Measurements from ENCODE around the gene IFITM5.
"Not testable (repeated sequence)": the region's sequence is repeated elsewhere in the genome, so short reads cannot be mapped to it uniquely, and the experiment has no call there.

DNA sequence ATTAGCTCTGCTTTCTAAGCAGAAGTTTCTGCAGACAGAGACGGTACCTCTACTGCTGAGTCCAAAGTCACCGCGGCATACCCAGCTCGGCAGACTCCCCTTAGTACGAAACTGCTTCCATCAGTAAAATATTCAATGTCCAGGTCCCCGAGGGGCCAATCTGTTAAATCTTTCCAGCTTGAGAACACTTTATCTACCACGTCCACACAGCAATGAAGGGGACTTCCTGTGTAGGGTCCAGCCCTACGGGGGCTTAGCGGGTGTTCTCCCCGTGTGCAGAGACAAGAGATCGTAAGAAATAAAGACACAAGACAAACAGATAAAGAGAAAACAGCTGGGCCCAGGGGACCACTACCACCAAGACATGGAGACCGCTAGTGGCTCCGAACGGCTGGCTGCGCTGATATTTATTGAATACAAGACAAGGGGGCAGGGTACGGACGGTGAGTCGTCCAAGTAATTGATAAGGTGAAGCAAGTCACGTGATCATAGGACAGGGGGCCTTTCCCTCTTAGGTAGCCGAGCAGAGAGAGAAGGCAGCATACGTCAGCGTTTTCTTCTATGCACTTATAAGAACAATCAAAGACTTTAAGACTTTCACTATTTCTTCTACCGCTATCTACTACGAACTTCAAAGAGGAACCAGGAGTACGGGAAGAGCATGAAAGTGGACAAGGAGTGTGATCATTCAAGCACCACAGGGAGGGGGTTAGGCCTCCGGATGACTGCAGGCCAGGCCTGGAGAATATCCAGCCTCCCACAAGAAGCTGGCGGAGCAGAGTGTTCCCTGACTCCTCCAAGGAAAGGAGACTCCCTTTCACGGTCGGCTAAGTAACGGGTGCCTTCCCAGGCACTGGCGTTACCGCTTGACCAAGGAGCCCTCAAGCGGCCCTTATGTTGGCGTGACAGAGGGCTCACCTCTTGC, 25.5 kb upstream of the IFITM5 start:
- TF ChIP-seq POLR2A (IDR thresholded peaks at IDR 0.05; ENCODE audit: extremely low read depth, insufficient read length), result not testable (repeated sequence)
- TF ChIP-seq, protein P1, sequence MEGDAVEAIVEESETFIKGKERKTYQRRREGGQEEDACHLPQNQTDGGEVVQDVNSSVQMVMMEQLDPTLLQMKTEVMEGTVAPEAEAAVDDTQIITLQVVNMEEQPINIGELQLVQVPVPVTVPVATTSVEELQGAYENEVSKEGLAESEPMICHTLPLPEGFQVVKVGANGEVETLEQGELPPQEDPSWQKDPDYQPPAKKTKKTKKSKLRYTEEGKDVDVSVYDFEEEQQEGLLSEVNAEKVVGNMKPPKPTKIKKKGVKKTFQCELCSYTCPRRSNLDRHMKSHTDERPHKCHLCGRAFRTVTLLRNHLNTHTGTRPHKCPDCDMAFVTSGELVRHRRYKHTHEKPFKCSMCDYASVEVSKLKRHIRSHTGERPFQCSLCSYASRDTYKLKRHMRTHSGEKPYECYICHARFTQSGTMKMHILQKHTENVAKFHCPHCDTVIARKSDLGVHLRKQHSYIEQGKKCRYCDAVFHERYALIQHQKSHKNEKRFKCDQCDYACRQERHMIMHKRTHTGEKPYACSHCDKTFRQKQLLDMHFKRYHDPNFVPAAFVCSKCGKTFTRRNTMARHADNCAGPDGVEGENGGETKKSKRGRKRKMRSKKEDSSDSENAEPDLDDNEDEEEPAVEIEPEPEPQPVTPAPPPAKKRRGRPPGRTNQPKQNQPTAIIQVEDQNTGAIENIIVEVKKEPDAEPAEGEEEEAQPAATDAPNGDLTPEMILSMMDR (IDR thresholded peaks at IDR 0.05; ENCODE audit: low read depth, low read length), result not testable (repeated sequence)
